H1 (cell line): ENCODE data around the gene ELAVL2. TPM values are rescaled to one million over a fixed set of nuclear protein-coding genes. Genes with fewer than 3 reads are reported as not detected.
A peak's percentile ranks its signal among the peaks of the same experiment; 100 is the strongest.

Experiments used
- CTCF ChIA-PET: fragments of 300-600 bp; sonication (Branson Sonifier 250); formaldehyde crosslinking; loops from one replicate; lab custom pipeline; 2021; ENCODE audit not compliant: partially characterized antibody; lab: Charles Lee
- POLR2A ChIA-PET: fragments of 300-600 bp; sonication (Branson Sonifier 250); formaldehyde crosslinking; loops from one replicate; lab custom pipeline; 2021; ENCODE audit warnings: inconsistent platforms; ENCODE audit not compliant: partially characterized antibody; lab: Charles Lee
- DNase-seq, 2 experiments: peaks; one replicate each; pipeline versions ENCODE4 v3.0.0 to v3.0.0-alpha.2; 2010 to 2022; ENCODE audit warnings: low spot score in 2 of 2, low read depth in 1 of 2, mixed read lengths in 1 of 2
- FAIRE-seq: peaks from 2 replicates; lab custom pipeline; 2011; peaks lifted over from hg19 to GRCh38; lab: Jason Lieb, UNC
- H2AFZ ChIP-seq: 2 replicates; pipeline ENCODE4 v1.8.1; 2012; ENCODE audit warnings: low read length, inconsistent platforms
- H2AK5ac ChIP-seq: 2 replicates; pipeline ENCODE4 v1.6.1; 2013; ENCODE audit warnings: low read depth, low read length
- H2BK120ac ChIP-seq: replicated peaks from 2 replicates; pipeline ENCODE3; 2013; ENCODE audit warnings: low read depth, low read length, inconsistent platforms
- H2BK12ac ChIP-seq: 2 replicates; pipeline ENCODE4 v1.6.1; 2013; ENCODE audit warnings: low read depth, low read length
- H2BK15ac ChIP-seq: 2 replicates; pipeline ENCODE4 v1.6.1; 2013; ENCODE audit warnings: low read length
- H2BK20ac ChIP-seq: 2 replicates; pipeline ENCODE4 v1.6.1; 2013; ENCODE audit warnings: low read length
- H2BK5ac ChIP-seq: 2 replicates; pipeline ENCODE4 v1.6.1; 2013; ENCODE audit warnings: low read depth, low read length
- H3K14ac ChIP-seq: 2 replicates; pipeline ENCODE4 v1.6.1; 2013; ENCODE audit warnings: inconsistent platforms; ENCODE audit not compliant: insufficient read length
- H3K18ac ChIP-seq: 2 replicates; pipeline ENCODE4 v1.6.1; 2013; ENCODE audit warnings: low read length; ENCODE audit errors: extremely low read depth
- H3K23ac ChIP-seq: 2 replicates; pipeline ENCODE4 v1.6.1; 2013; ENCODE audit warnings: inconsistent platforms; ENCODE audit not compliant: insufficient read length
- H3K23me2 ChIP-seq: 2 replicates; pipeline ENCODE4 v1.6.1; 2013; ENCODE audit warnings: low read depth, low read length
- H3K27ac ChIP-seq: 2 replicates; pipeline ENCODE4 v1.6.1; 2011; ENCODE audit warnings: low read depth, low read length, inconsistent platforms
- H3K27me3 ChIP-seq, 4 experiments: replicated peaks in 1 of 4; 1 replicate in 1 of 4; 2 replicates in 3 of 4; pipeline versions ENCODE4 v1.6.1 to v1.8.1; 2011 to 2013; ENCODE audit warnings: low read length in 3 of 4, mild to moderate bottlenecking in 3 of 4, inconsistent platforms in 2 of 4, mixed read lengths in 2 of 4, moderate library complexity in 1 of 4; ENCODE audit not compliant: control insufficient read depth in 3 of 4, insufficient read depth in 3 of 4; ENCODE audit errors: extremely low read depth in 1 of 4
- H3K36me3 ChIP-seq, 4 experiments: 2 replicates each; pipeline versions ENCODE4 v1.6.1 to v1.8.1; 2011 to 2013; ENCODE audit warnings: mild to moderate bottlenecking in 4 of 4, low read length in 3 of 4, moderate library complexity in 2 of 4, control low read depth in 1 of 4, inconsistent platforms in 1 of 4; ENCODE audit not compliant: insufficient read depth in 4 of 4, control insufficient read depth in 2 of 4
- H3K4ac ChIP-seq: replicated peaks from 2 replicates; pipeline ENCODE3; 2013; ENCODE audit warnings: low read length, low read depth, mixed read lengths, inconsistent platforms; ENCODE audit not compliant: insufficient read length
- H3K4me1 ChIP-seq, 4 experiments: replicated peaks in 1 of 4; 1 replicate in 1 of 4; 2 replicates in 3 of 4; pipeline versions ENCODE4 v1.6.1 to v1.8.1; 2011 to 2013; ENCODE audit warnings: low read length in 3 of 4, inconsistent platforms in 2 of 4, mixed read lengths in 1 of 4; ENCODE audit not compliant: insufficient read depth in 4 of 4, control insufficient read depth in 3 of 4
- H3K4me2 ChIP-seq, 2 experiments: 2 replicates each; pipeline versions ENCODE4 v1.6.1 to v1.8.1; 2011 to 2013; ENCODE audit warnings: low read depth in 2 of 2, low read length in 2 of 2, control low read depth in 1 of 2, inconsistent platforms in 1 of 2, mild to moderate bottlenecking in 1 of 2; ENCODE audit not compliant: insufficient read depth in 1 of 2
- H3K4me3 ChIP-seq, 4 experiments: fragments of 200-600, 300-600 bp in 1 of 4; sonication (generic), shearing (Covaris generic), sonication (Bioruptor Twin) in 1 of 4; 2 replicates each; pipeline versions ENCODE4 v1.5.1 to v1.8.1; 2011 to 2016; ENCODE audit warnings: low read length in 4 of 4, low read depth in 3 of 4, control low read depth in 2 of 4, inconsistent platforms in 2 of 4, mild to moderate bottlenecking in 2 of 4, mixed read lengths in 1 of 4, moderate library complexity in 1 of 4; ENCODE audit not compliant: insufficient read depth in 2 of 4; ENCODE audit errors: extremely low read depth in 1 of 4
- H3K56ac ChIP-seq: replicated peaks from 2 replicates; pipeline ENCODE3; 2013; ENCODE audit warnings: low read depth, mild to moderate bottlenecking, mixed read lengths, low read length, inconsistent platforms; ENCODE audit not compliant: insufficient read length
- H3K79me1 ChIP-seq: 2 replicates; pipeline ENCODE4 v1.6.1; 2013; ENCODE audit warnings: low read depth, low read length, control low read depth
- H3K79me2 ChIP-seq, 2 experiments: 2 replicates each; pipeline versions ENCODE4 v1.6.1 to v1.8.1; 2012 to 2013; ENCODE audit warnings: low read length in 2 of 2, mild to moderate bottlenecking in 2 of 2, inconsistent platforms in 1 of 2; ENCODE audit not compliant: insufficient read depth in 2 of 2, control insufficient read depth in 1 of 2
- H3K9ac ChIP-seq, 4 experiments: replicated peaks in 1 of 4; 1 replicate in 1 of 4; 2 replicates in 3 of 4; pipeline versions ENCODE4 v1.6.1 to v1.8.1; 2011 to 2013; ENCODE audit warnings: low read depth in 3 of 4, low read length in 3 of 4, control low read depth in 2 of 4, mild to moderate bottlenecking in 2 of 4, moderate library complexity in 2 of 4, inconsistent platforms in 1 of 4; ENCODE audit errors: extremely low read depth in 1 of 4
- H3K9me3 ChIP-seq, 2 experiments: 2 replicates each; pipeline versions ENCODE4 v1.6.1 to v1.8.1; 2012 to 2013; ENCODE audit warnings: mild to moderate bottlenecking in 2 of 2, moderate library complexity in 2 of 2, control low read depth in 1 of 2, inconsistent platforms in 1 of 2, low read depth in 1 of 2, low read length in 1 of 2, mixed read lengths in 1 of 2; ENCODE audit not compliant: insufficient read depth in 2 of 2
- H4K20me1 ChIP-seq, 2 experiments: replicated peaks in 1 of 2; 2 replicates each; pipeline versions ENCODE3 to v1.8.1; 2011 to 2013; ENCODE audit warnings: inconsistent platforms in 2 of 2, low read length in 2 of 2, mild to moderate bottlenecking in 1 of 2; ENCODE audit not compliant: insufficient read depth in 2 of 2, control insufficient read depth in 1 of 2
- H4K5ac ChIP-seq: 2 replicates; pipeline ENCODE4 v1.6.1; 2013; ENCODE audit warnings: low read length, low read depth, mixed read lengths, inconsistent platforms; ENCODE audit not compliant: insufficient read length
- H4K8ac ChIP-seq: 2 replicates; pipeline ENCODE4 v1.8.0; 2013; ENCODE audit warnings: mild to moderate bottlenecking, moderate library complexity, low read length, inconsistent platforms; ENCODE audit not compliant: insufficient read depth; ENCODE audit errors: extremely low read depth
- H4K91ac ChIP-seq: replicated peaks from 2 replicates; pipeline ENCODE3; 2013; ENCODE audit warnings: low read length, mixed read lengths, inconsistent platforms; ENCODE audit not compliant: insufficient read length
- CHD1 ChIP-seq: IDR thresholded peaks from 2 replicates; pipeline ENCODE4 v1.6.1; 2012; ENCODE audit warnings: low read depth, low read length, improper control_type of control experiment
- KDM1A ChIP-seq: fragments of 200-600, 300-600 bp; sonication (generic); IDR thresholded peaks from 2 replicates; pipeline ENCODE4 v1.7.1; 2016; ENCODE audit warnings: mild to moderate bottlenecking, low read length, borderline replicate concordance
- PHF8 ChIP-seq: fragments of 200-600 bp; sonication (generic); conservative IDR thresholded peaks from 2 replicates; pipeline ENCODE4 v1.7.1; 2012; ENCODE audit warnings: low read depth, mild to moderate bottlenecking, inconsistent platforms, low read length, moderate library complexity
- POLR2AphosphoS5 ChIP-seq: IDR thresholded peaks from 2 replicates; pipeline ENCODE4 v1.6.1; 2011; ENCODE audit warnings: low read depth, low read length
- TBP ChIP-seq: IDR thresholded peaks from 2 replicates; pipeline ENCODE4 v1.6.1; 2011; ENCODE audit warnings: low read depth, low read length, improper control_type of control experiment
- WGBS, 2 experiments: shearing (Covaris generic) in 1 of 2; methylation state at CpG; one replicate each; pipeline versions ENCODE4 v1.1.6 to v1.1.7; 2013 to 2015; ENCODE audit warnings: low lambda C conversion rate in 2 of 2, mixed read lengths in 2 of 2, inconsistent platforms in 1 of 2, low coverage in 1 of 2, missing lambda C conversion rate in 1 of 2; ENCODE audit not compliant: insufficient replicate concordance in 2 of 2, insufficient coverage in 1 of 2, insufficient read length in 1 of 2; ENCODE audit errors: extremely low coverage in 1 of 2, missing lambda C conversion rate in 1 of 2; 5-methylcytosine and 5-hydroxymethylcytosine counted together
- polyA plus RNA-seq, 7 experiments: library from polyadenylated mRNA; depleted of rRNA in 3 of 7; stranded (reverse) in 5 of 7; unstranded in 2 of 7; fragments of >200 nt in 5 of 7; fragments of 200-250 nt in 2 of 7; gene quantifications; 1 replicate in 5 of 7; 2 replicates in 1 of 7; 4 replicates in 1 of 7; pipeline versions ENCODE4 v1.2.1 to v1.2.3, GENCODE V29; 2011 to 2013; ENCODE audit warnings: missing spikeins in 2 of 7, mixed read lengths in 2 of 7
- total RNA-seq: library from RNA; stranded (reverse); fragmentation: NEBNext Ultra II Directional; extraction: Animal tissue kit (Norgen Biotek cat#: 25700); gene quantifications from 2 replicates; pipeline ENCODE4 v1.2.1, GENCODE V29; 2021
- TF ChIP-seq, protein P1 (sequence below), 3 experiments: IDR thresholded peaks; 1 replicate in 2 of 3; 2 replicates in 1 of 3; pipeline versions ENCODE4 v1.5.1 to v1.6.1; 2011; ENCODE audit warnings: low read length in 3 of 3, mild to moderate bottlenecking in 3 of 3, inconsistent platforms in 2 of 3, low read depth in 1 of 3, moderate library complexity in 1 of 3; ENCODE audit not compliant: insufficient read depth in 1 of 3; ENCODE audit errors: control extremely low read depth in 1 of 3
- TF ChIP-seq, protein P2 (sequence below): IDR thresholded peaks from 2 replicates; pipeline ENCODE4 v1.6.1; 2012; ENCODE audit warnings: inconsistent platforms

Gene ELAVL2
- total and polyA plus RNA-seq, 2 of the 8 experiments (the other 6 are each of a cell fraction or from before 2014, with no cell fraction given) = 4.9 to 21.9 TPM

DNA sequence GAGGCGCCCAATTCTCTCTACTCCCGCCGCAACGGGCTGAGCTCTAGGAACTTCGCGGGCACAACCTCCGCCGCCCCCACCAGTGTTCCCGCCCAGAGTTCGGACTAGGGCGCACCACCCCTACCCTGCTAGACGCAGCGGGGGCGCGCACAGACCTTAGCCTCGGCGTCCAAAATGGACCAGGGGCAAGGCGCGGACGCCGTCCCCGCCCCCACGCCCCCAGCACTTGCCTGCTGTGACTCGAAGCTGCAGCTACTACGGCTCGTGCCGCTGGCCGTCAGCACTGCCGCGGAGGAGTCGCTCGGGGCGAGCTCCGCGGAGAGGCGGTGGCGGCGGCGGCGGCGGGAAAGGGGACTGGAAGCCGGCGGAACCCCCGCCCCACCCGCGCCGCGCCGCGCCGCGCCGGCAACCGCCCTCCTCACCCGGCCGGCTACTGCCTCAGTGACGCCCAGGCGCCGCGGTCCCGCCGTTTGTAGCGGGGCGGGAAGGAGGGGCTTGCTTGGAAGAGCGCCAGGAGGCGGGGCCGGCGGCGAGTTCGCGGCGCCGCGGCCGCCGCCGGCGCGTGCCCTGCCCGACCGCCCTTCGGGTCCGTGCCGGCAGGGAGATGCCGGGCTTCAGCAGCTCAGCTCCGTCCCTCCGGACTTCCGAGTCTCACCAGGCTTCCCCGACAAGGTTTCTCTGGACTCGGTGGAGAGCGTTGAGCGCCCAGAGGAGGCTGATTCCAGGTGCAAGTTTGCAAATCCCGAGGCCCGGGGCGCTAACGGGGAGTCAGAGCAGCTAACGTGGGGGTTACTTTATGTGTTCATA is 4.5 kb downstream of the ELAVL2 start:
- H2AFZ ChIP-seq = no peak overlapping the region
- H2AK5ac ChIP-seq = no peak overlapping the region
- peak overlapping the region; percentile 73 for H3K18ac ChIP-seq
- H3K23me2 ChIP-seq = peaks cover 47% of the 10 kb centered on the region
- H3K9me3 ChIP-seq = no peaks in the 10 kb centered on the region
- no peak overlapping the region for H3K4ac ChIP-seq
- H3K56ac ChIP-seq = peak overlapping the region; percentile 52
- H4K91ac ChIP-seq = peak overlapping the region; percentile 90
- peak overlapping the region; percentile 44 to 59 (median 53); a peak in 6 of 7 replicates for H3K9ac ChIP-seq
- H2BK5ac ChIP-seq = peak overlapping the region; percentile 76; the same call in 1 of the 2 replicates
- CTCF ChIA-PET = interaction anchor here (0.6 to 1.4 kb wide), 5 partner anchors 10 to 329 kb away, joined by 3 to 4 read pairs (median 3); no protein-coding TSS in a partner anchor
- no peak overlapping the region for H2BK120ac ChIP-seq
- no peak overlapping the region for H3K23ac ChIP-seq
- peak overlapping the region; percentile 33 for H4K5ac ChIP-seq
- no peaks in the 10 kb centered on the region; the same call in 1 of the 2 replicates for H3K79me1 ChIP-seq
- peak overlapping the region; percentile 92; the same call in 1 of the 2 replicates for H2BK15ac ChIP-seq
- no peak for FAIRE-seq
- peak overlapping the region; percentile 97 to 98 for H3K4me2 ChIP-seq
- peaks cover 3 to 19% of the 10 kb centered on the region in 2 experiments for H4K20me1 ChIP-seq
- H2BK20ac ChIP-seq = no peak overlapping the region
- 0 out of 2 replicates have a peak overlapping the region, but pooled peaks have one; percentile 79 for H4K8ac ChIP-seq
- peaks cover 2 to 11% (median 10%) of the 10 kb centered on the region in 4 experiments; a peak in 5 of 7 replicates for H3K4me1 ChIP-seq
- peak overlapping the region; percentile 75; the same call in 1 of the 2 replicates for H2BK12ac ChIP-seq
- H3K36me3 ChIP-seq = no peaks in the 10 kb centered on the region
- H3K27ac ChIP-seq = no peak overlapping the region
- H3K4me3 ChIP-seq = peak overlapping the region; percentile 61 to 79 (median 66)
- H3K14ac ChIP-seq = no peak overlapping the region
- 1% methylated on average over 39 of the region's 97 CpGs; no CpG with 5 or more reads in 1 of the 2 experiments for WGBS, 2 experiments
- DNase-seq = peak in 1 of 2 experiments; percentile 80
- POLR2A ChIA-PET = interaction anchor here (0.6 to 2.5 kb wide), 15 partner anchors 10 to 252 kb away, joined by 3 to 12 read pairs (median 4); no protein-coding TSS in a partner anchor
- peaks cover 15 to 55% of the 10 kb centered on the region in 2 experiments for H3K79me2 ChIP-seq
- peaks cover 5 to 28% (median 17%) of the 10 kb centered on the region in 4 experiments; a peak in 6 of 7 replicates for H3K27me3 ChIP-seq
- no peak for TF ChIP-seq POLR2AphosphoS5
- TF ChIP-seq KDM1A = no peak
- TF ChIP-seq, protein P1, sequence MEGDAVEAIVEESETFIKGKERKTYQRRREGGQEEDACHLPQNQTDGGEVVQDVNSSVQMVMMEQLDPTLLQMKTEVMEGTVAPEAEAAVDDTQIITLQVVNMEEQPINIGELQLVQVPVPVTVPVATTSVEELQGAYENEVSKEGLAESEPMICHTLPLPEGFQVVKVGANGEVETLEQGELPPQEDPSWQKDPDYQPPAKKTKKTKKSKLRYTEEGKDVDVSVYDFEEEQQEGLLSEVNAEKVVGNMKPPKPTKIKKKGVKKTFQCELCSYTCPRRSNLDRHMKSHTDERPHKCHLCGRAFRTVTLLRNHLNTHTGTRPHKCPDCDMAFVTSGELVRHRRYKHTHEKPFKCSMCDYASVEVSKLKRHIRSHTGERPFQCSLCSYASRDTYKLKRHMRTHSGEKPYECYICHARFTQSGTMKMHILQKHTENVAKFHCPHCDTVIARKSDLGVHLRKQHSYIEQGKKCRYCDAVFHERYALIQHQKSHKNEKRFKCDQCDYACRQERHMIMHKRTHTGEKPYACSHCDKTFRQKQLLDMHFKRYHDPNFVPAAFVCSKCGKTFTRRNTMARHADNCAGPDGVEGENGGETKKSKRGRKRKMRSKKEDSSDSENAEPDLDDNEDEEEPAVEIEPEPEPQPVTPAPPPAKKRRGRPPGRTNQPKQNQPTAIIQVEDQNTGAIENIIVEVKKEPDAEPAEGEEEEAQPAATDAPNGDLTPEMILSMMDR (IDR thresholded peaks at IDR 0.05; ENCODE audit: control extremely low read depth in 1 of 3, insufficient read depth in 1 of 3, low read depth in 1 of 3, low read length in 3 of 3) = no peak
- peak; percentile 25; the same call in 1 of the 2 replicates for TF ChIP-seq PHF8
- TF ChIP-seq, protein P2, sequence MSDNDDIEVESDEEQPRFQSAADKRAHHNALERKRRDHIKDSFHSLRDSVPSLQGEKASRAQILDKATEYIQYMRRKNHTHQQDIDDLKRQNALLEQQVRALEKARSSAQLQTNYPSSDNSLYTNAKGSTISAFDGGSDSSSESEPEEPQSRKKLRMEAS = peak; percentile 85
- TF ChIP-seq TBP = peak; percentile 61; the same call in 1 of the 2 replicates
- TF ChIP-seq CHD1 = no peak
